ENCODE measurements around the gene MIS12. TPM values are rescaled to one million over a fixed set of nuclear protein-coding genes. Genes with fewer than 3 reads are reported as not detected.

The MIS12 gene
- total RNA-seq, 1 donor from 2014 or later: 14.0 TPM

DNA sequence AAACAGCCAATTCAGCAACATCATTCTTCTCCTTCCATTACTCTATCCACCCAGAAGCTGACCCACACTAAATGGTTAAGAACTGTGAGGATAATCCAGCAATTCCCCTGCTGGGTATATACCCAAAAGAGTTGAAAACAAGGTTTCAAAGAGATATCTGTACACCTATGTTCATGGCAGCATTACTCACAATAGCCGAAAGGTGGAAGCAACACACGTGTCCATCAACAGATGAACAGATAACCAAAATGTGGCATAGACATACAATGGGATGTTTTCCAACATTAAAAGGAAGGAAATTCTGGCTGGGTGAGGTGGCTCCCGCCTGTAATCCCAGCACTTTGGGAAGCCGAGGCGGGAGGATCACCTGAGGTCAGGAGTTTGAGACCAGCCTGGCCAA, 19.9 kb downstream of the MIS12 start:
- no peak overlapping the region for H3K27ac Mint-ChIP-seq (ENCODE audit: unreplicated experiment)
- TF ChIP-seq, protein P1, sequence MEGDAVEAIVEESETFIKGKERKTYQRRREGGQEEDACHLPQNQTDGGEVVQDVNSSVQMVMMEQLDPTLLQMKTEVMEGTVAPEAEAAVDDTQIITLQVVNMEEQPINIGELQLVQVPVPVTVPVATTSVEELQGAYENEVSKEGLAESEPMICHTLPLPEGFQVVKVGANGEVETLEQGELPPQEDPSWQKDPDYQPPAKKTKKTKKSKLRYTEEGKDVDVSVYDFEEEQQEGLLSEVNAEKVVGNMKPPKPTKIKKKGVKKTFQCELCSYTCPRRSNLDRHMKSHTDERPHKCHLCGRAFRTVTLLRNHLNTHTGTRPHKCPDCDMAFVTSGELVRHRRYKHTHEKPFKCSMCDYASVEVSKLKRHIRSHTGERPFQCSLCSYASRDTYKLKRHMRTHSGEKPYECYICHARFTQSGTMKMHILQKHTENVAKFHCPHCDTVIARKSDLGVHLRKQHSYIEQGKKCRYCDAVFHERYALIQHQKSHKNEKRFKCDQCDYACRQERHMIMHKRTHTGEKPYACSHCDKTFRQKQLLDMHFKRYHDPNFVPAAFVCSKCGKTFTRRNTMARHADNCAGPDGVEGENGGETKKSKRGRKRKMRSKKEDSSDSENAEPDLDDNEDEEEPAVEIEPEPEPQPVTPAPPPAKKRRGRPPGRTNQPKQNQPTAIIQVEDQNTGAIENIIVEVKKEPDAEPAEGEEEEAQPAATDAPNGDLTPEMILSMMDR (IDR thresholded peaks at IDR 0.05): no peak
- peaks cover 18% of the 10 kb centered on the region for H3K4me1 Mint-ChIP-seq (ENCODE audit: low read depth)
- no peak for DNase-seq (ENCODE audit: low spot score)
- H3K4me3 Mint-ChIP-seq (ENCODE audit: unreplicated experiment): no peak overlapping the region
- no peaks in the 10 kb centered on the region for H3K27me3 Mint-ChIP-seq (ENCODE audit: low read depth)
- H3K36me3 Mint-ChIP-seq (ENCODE audit: low read depth): no peaks in the 10 kb centered on the region
- H3K9me3 Mint-ChIP-seq (ENCODE audit: low read depth): no peaks in the 10 kb centered on the region

DNA sequence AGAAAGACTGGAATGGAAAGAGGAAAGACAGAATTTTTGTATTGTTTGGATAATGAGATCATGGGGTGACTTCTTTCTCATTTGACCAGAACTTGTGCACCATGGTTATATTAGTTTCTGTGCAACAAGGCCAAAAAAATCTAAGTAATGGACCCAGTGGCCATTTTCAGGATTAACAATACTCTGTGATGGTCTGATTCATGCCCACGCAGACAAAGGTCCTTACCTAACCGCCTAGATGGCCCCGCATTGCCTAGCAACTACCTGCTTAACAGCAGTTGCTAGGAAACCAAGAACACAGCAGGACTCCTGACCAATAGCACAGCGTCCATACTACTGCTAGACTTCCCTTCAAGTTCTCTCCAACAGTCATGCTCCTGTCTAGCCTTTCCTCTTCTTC, 22.4 kb downstream of the MIS12 start:
- no peaks in the 10 kb centered on the region for H3K9me3 Mint-ChIP-seq (ENCODE audit: low read depth)
- TF ChIP-seq, protein P1 (IDR thresholded peaks at IDR 0.05): no peak
- H3K27me3 Mint-ChIP-seq (ENCODE audit: low read depth): no peaks in the 10 kb centered on the region
- no peak for DNase-seq (ENCODE audit: low spot score)
- peak overlapping the region; percentile 77 for H3K27ac Mint-ChIP-seq (ENCODE audit: unreplicated experiment)
- H3K4me1 Mint-ChIP-seq (ENCODE audit: low read depth): peaks cover 15% of the 10 kb centered on the region
- no peak overlapping the region for H3K4me3 Mint-ChIP-seq (ENCODE audit: unreplicated experiment)
- no peaks in the 10 kb centered on the region for H3K36me3 Mint-ChIP-seq (ENCODE audit: low read depth)

DNA sequence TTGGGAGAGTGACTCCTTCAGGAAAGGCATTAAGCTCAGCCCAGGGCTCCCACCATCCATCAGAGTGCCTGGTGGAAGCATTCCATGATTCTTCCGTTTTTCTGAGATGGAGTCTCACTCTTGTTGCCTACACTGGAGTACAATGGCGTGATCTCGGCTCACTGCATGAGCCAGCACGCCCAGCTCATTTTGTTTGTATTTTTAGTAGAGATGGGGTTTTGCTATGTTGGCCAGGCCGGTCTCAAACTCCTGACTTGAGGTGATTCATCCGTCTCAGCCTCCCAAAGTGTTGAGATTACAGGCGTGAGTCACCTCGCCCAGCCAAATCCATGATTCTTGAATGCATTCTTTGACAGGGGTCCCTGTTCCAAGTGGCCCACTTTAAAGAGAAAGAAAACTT, 23.1 kb downstream of the MIS12 start:
- H3K27me3 Mint-ChIP-seq (ENCODE audit: low read depth): no peaks in the 10 kb centered on the region
- peak overlapping the region; percentile 54 for H3K27ac Mint-ChIP-seq (ENCODE audit: unreplicated experiment)
- H3K9me3 Mint-ChIP-seq (ENCODE audit: low read depth): no peaks in the 10 kb centered on the region
- no peak for DNase-seq (ENCODE audit: low spot score)
- H3K36me3 Mint-ChIP-seq (ENCODE audit: low read depth): no peaks in the 10 kb centered on the region
- TF ChIP-seq, protein P1 (IDR thresholded peaks at IDR 0.05): no peak
- peaks cover 15% of the 10 kb centered on the region for H3K4me1 Mint-ChIP-seq (ENCODE audit: low read depth)
- no peak overlapping the region for H3K4me3 Mint-ChIP-seq (ENCODE audit: unreplicated experiment)

GRCh38 chr17:5510771-5511170, 24.4 kb downstream of the MIS12 start:
- Mint-ChIP-seq H3K36me3 (ENCODE audit: low read depth) (no peaks in the 10 kb centered on the region), H3K27ac (ENCODE audit: unreplicated experiment) (no peak overlapping the region), H3K4me3 (ENCODE audit: unreplicated experiment) (no peak overlapping the region), H3K4me1 (ENCODE audit: low read depth) (peaks cover 17% of the 10 kb centered on the region), H3K9me3 (ENCODE audit: low read depth) (no peaks in the 10 kb centered on the region), H3K27me3 (ENCODE audit: low read depth) (no peaks in the 10 kb centered on the region)
- TF ChIP-seq, protein P1 (IDR thresholded peaks at IDR 0.05): no peak
- DNase-seq (ENCODE audit: low spot score): no peak

DNA sequence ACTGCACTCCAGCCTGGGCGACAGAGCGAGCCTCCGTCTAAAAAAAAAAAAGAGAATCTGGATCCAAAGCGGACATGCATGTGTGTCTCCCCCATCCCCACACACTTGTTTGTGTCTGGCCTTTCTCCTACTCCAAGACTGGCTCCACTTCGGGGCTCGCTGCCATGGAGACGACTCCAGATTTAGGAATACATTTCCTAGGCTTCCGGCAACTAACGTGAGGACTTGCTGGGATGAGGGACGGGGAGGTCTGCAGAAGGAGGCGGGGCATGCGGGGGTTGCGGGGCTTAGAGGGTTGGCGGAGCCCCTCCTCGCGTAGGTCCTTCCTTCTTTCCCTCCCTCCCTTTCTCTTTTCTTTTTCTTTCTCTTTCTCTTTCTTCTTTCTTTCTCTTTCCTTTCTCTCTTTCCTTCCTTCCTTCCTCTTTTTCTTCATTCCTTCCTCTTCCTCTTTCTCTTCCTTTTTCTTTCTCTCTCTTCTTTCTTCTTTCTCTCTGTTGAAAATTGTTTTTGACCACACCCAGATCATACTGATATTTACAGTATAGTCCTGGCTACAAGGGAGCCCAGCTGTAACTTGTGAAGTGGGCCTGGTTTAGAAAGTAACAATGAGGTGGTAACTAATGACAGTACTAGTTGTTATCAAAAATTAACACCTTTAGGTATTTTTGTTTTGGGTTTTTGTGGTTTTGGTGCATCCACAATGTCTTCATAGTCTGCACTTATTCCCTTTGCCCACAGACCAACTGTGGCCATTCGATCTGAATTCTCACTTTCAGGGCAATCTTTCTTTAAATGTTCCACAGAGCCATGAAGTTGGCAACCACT, 25.2 kb downstream of the MIS12 start:
- H3K36me3 Mint-ChIP-seq (ENCODE audit: low read depth): no peaks in the 10 kb centered on the region
- no peak overlapping the region for H3K27ac Mint-ChIP-seq (ENCODE audit: unreplicated experiment)
- H3K27me3 Mint-ChIP-seq (ENCODE audit: low read depth): no peaks in the 10 kb centered on the region
- TF ChIP-seq, protein P1 (IDR thresholded peaks at IDR 0.05): no peak
- H3K4me1 Mint-ChIP-seq (ENCODE audit: low read depth): peaks cover 25% of the 10 kb centered on the region
- H3K4me3 Mint-ChIP-seq (ENCODE audit: unreplicated experiment): no peak overlapping the region
- DNase-seq (ENCODE audit: low spot score): no peak
- H3K9me3 Mint-ChIP-seq (ENCODE audit: low read depth): no peaks in the 10 kb centered on the region
